ENCODE data around the gene PRR5L.

DNA sequence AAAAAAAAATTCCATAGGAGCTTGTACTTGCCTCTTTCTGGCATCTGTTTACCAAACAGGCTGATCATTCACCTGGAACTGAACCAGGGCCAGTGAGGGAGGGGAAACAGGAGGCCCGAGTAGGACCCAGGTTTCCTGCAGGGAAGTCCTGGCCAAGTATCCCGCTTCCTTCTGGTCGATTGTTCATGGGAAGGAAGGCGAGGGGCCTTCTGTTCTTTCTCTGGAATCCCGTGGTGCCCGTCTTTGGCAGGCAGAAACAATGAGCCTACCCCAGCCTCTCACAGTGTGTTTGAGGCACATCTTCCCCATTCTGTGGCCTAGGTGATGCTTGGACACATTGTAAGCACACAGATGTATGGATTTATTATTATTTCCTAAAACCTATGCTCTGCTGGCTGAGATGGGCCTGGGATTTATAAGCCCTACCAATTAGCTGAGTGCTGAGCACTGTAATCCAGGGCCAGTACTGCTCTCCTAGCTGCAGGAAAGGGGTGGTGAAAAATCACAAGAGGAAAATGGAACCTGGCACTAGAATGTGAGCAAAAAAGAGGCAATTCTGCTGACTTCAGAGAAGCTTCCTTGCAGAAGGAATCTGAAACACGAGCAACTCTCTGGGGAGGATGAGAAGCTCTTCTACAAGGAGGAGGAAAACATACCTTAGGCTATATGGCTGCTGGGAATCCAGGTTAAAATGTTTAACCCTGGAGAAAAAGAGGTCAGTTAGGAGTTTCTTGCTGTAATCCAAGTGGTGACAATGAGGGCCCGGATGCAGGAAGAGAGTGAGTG, 53.5 kb downstream of the PRR5L start:
- TF ChIP-seq, protein P1, sequence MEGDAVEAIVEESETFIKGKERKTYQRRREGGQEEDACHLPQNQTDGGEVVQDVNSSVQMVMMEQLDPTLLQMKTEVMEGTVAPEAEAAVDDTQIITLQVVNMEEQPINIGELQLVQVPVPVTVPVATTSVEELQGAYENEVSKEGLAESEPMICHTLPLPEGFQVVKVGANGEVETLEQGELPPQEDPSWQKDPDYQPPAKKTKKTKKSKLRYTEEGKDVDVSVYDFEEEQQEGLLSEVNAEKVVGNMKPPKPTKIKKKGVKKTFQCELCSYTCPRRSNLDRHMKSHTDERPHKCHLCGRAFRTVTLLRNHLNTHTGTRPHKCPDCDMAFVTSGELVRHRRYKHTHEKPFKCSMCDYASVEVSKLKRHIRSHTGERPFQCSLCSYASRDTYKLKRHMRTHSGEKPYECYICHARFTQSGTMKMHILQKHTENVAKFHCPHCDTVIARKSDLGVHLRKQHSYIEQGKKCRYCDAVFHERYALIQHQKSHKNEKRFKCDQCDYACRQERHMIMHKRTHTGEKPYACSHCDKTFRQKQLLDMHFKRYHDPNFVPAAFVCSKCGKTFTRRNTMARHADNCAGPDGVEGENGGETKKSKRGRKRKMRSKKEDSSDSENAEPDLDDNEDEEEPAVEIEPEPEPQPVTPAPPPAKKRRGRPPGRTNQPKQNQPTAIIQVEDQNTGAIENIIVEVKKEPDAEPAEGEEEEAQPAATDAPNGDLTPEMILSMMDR (IDR thresholded peaks at IDR 0.05; ENCODE audit: insufficient read depth, low read length, poor library complexity, severe bottlenecking), result no peak
- no peak for TF ChIP-seq EZH2phosphoT487 (conservative IDR thresholded peaks at IDR 0.05; ENCODE audit: low read length)

All from SU-DHL-6 (cell line).